GM18907 (cell line): ENCODE measurements around the gene SCUBE1.

Experiments
- ATAC-seq: cut with Tn5 transposase; IDR thresholded peaks from one replicate; pipeline ENCODE4 v1.9.1; 2021; ENCODE audit warnings: mild to moderate bottlenecking, moderate library complexity; ENCODE audit not compliant: unreplicated experiment

SCUBE1 gene

DNA sequence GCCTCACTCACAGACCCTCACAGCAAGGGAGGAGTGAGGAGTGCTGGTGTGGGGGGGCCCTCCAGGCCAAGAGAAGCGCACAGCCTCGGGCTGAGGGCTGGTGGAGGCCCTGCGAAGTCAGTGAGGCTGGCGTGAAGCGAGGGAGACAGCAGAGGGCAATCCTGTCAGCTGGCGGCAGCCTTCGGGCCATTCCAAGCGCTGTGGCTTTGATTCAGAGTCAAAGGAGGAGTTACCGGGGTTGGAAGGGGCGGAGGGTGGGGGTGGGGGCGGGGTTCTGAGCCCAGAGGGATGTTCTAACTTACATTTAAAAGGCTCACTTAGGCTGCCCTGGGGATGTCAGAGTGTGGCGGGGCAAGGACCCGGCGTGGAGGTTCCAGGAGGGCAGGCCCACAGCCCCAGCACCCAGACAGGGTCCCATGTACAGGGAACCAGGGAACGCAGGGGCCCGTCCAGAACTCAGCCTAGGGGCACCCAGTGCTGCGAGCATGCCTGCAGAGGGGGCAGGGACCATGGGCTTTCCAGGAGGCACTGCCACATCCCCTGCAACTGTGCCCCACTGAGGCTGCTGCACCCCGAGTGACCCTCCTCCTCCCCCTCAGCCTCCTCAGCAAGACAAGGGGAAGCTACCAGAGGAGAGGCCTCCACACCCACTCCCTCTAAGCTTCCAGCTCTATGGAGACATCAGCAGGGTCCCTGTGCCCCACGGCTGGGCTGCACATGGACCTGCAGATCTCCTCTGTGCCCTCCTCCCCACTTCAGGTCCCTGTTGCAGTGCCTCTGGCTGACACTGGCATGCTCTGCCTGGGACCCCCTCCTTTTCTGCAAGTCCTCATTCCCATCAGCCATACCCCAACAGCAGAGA is 116.6 kb downstream of the SCUBE1 start:
- no peak for ATAC-seq

DNA sequence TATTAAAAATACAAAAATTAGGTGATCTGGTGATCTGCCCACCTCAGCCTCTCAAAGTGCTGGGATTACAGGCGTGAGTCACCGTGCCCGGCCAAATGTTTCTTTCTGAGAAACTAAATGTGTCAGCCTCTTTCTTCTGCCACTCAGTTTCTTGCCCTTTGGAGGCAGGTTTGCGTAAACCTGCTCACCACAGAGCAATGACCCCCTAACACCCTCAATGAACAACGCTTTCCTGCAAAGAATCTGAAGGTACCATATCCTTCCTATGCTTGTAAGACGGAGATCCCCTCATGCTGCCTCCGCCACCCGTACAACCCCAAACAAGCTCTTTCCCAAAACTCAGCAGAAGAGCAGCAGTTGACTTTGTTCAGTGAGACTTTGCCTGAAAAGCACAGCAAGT is 117.6 kb downstream of the SCUBE1 start:
- ATAC-seq = no peak

DNA sequence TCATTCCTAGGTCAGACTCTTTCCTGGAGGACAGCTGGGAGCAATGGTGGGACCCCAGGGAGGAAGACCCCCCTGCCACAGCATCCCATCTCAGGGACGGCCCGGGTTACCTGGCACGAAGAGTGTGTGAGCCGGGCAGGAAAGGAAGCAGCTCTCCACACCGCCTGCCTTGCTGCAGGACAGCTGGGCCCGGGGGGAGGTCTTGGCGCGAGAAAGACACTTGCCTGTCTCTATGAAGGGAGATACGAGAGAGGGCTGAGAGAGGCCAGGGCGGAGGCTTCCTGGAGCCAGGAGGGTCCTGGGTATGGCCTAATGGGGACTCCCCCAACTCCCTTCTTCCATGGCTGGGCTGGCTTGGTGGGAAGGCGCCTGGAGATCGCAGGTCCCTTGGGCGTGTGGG is 120.2 kb downstream of the SCUBE1 start:
- no peak for ATAC-seq

DNA sequence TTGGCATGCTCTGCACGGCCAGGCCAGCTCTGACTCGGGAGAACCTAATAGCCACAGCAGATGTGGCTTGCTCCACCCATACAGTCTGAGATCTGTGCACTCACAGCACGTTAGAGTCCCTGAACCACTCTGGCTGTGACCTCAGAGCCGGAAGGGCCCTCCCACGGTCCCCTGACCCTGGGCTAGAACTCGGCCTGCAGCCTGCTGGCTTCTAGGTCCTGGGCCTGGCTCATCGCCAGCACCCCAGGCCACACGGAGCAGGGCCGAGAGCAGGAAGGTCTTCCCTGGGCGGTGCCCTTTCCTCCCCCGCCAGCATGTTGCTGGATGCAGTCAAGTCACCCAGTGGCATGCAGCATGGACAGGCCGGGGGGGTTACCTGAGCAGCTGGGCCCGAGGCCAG is 120.9 kb downstream of the SCUBE1 start:
- ATAC-seq = no peak

DNA sequence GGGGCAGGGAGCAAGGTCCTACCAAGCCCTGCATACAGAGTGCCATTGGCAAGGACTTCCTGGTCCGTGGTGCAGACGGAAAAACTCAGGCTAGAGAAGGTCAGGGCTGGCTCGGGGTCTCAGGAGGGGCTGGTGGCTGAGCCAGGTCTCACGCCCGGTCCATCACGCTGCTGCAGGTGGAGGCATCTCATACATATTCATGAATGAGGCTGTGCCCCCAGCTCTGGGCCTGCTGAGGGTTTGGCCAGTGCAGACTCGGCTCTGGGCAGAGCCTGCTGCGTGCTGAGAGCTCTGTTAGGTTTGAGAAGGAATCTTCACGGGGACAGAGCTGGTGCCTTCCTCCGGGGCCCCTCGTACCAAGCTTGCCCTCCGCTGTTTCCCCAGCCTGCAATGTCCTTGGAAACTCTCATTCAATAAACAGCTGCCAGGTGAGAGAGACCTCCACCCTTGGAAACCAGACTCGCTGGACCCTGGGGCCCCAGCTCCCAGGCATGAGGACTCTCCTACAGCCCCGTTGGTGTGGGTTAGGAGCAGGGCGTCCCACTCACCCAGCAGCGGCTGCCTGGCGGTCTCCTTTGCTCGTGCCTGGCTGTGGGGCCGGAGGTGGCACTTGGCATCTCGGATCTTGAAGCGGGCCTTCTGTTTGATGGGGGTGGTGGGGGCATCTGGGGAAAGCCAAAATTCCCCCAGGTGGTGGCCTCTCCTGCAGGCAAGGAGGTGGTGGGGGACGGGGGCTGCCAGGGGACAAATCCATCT is 122.4 kb downstream of the SCUBE1 start:
- ATAC-seq = no peak

DNA sequence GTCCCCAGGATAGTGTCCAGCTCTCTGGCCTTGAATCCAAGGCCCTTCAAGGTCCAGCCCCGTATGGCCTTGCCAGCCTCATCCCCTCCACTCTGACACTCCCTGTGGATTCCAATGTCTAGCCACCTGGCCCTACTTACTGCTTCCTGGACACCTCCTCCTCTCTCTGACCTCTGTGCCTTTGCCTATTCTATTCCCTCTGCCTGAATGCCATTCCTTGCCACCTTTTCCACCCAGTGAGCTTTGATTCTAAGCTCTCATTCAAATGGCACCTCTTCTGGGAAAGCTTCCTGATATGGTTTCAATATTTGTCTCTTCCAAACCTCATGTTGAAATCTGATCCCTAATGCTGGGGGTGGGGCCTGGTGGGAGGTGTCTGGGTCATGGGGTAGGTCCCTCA is 124.4 kb downstream of the SCUBE1 start:
- no peak for ATAC-seq

DNA sequence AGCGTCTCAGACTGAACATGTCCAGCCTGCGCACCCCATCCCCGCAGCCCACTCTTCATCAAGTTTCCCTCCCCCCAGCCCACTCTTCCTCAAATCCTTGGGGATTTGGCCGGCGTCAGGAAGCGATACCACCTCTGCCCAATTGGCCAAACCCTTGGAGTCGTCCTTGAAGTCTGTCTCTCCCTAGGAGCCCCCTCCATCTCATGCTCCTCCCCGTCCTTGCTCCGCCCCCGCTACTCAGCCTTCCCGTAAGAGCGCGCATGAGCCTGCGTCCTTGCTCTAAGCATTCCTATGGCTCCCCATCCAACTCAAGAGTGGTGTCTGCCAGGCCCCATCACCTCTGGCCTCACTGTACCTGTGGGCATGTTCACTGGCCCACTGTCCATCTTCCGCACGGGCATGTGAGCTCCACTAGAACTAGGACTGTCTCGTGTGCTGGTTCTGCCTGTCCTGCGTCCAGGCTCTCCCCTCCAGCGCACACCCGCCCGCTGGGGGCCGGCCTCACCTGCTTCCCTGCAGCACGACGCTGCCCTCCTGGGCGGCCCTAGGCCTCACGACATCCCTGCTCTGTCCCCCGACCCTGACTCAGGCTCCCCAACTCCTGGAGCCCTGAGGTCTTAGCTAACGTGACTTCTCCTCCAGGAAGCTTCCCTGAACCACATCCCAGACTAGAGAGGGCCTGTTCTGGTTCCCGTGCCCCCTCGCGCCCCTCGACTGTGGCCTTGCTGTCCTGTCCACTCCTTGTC is 125.7 kb downstream of the SCUBE1 start:
- ATAC-seq = no peak

DNA sequence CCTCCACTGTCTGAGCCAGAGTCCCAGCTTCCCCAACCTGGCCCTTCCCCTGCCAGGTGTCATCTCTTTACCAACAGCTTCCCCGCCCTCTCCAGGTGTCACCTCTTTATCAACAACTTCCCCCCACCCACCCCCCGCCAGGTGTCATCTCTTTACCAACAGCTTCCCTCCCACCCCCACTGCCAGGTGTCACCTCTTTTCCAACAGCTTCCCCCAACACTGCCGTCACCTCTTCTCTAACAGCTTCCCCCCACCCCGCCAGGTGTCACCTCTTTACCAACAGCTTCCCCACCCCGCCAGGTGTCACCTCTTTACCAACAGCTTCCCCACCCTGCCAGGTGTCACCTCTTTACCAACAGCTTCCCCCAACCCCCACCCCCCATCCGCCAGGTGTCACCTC is 126.4 kb downstream of the SCUBE1 start:
- no peak for ATAC-seq

DNA sequence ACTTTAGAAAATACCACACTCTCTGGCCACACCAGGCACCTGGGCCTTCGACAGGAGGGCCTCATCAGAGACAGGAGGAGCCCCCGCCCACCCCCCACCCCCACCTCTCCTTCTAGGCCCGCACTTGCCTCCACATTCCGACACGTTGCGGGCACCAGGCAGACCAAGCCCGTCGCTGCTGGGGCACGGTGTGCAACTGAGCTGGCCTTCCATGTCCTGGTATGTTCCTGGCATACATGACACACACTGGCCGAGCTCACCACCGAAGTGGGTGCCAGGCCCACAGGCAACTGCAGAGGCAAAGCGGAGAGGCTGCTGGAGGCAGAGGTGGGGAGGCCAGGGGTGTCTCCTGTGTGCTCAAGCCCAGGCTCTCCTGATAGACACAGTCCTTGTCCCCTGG is 129.2 kb downstream of the SCUBE1 start:
- no peak for ATAC-seq

DNA sequence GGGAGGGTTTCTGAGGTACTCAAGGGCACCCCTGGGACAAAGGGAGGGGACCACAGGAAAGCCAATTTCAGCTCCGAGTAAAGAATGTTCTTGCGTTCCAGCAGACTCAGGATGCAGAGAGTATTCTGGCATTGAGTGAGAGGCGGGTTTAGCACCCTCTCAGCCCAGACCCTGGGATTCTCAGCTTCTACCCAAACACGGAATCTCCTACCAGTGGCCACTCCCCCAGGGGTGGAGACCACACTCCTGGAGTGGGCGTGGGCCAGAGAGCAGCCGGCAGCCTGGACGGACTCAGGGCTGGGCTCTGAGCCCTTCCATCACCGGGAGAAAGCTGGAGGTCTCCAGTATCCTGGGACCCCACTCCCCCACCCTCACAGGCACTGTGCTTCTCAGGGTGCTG is 130.1 kb downstream of the SCUBE1 start:
- ATAC-seq = no peak

DNA sequence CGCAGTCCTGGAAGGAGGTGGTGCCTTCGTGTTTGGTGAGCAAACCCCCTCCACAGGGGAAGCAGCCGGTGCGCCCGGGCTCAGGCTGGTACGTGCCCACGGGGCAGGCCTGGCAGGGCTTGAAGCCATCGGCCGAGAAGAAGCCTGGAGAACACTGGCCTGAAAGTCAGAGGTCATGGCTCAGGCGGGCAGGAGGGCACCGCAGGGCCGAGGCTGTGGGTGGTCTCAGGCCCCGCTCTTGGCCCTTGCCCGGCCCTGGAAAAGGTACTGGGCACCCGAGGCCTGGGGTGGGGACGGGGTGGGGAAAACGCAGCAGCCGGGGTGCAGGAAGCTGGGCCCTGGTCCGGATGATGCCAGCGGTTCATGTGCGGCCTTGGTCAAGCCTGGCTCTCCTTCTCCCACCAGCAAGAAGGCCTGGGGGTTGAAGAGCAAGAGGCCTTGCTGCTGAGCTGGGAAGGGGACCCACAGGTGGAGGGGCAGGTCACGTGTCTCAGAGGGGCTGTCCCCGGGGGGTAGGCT is 130.7 kb downstream of the SCUBE1 start:
- no peak for ATAC-seq

DNA sequence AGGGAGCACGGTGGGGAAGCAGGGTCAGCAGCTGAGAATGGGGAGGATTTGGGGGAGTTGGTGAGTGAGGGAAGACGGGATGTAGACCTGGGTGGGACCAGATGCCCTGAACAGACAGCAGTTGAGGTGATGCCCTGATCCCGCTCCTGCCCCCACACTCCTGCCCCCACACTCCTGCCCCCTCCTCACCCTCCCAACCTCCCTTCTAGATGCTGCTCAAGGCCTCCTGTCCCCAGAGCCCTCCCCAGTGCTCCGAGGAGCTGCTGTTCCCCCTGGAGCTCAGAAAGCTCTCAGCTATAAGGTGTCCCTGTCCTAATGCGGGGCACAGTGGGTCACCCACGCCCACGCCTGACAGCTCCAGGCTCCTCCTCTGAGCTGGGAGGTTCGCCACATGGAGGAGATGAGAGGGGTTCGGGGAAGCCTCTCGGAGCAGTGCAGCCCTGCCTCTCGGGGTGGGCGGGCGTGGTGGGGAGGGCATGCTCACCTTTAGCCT is 131.2 kb downstream of the SCUBE1 start:
- no peak for ATAC-seq

DNA sequence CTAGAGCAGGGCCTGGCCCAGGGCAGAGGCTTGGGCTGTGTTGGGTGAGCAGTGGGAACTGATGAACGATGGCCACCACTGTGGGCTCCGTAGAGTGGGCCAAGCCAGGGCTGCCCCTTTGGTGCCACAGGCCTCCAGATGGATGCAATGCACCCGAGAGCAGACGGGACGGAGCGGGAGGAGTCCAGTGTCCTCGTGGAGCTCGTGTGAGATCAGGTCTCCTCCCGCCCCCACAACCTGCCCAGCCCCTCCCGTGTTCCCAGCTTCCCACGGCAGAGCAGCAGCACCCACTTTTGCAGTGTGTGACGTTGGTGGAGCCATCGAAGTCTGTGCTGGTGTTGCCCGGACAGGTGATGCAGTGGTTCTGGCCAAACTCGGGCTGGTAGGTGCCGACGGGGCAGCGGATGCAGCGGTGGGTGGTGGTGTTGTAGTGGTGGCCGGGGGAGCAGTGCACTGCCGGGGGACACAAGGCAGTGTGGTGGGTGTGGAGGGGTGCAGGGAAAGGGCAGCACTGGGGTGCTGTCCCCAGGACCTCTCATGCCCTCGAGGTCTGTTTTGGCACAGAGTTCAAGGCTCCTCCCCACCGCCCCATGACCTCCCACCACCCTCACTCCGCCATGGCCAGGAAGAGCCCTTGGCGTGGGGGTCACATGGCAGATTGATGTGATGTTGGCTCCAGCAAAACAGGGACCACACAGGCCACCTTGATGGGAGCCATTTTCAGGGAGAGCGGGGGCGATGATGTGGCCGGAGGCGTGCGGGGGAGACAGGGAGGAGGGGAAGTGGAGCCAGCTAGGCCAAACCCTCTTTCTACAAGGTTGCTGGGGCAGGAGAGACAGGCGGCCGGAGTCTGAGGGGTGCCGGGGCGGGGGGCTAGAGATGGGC is 132.3 kb downstream of the SCUBE1 start:
- ATAC-seq = no peak

DNA sequence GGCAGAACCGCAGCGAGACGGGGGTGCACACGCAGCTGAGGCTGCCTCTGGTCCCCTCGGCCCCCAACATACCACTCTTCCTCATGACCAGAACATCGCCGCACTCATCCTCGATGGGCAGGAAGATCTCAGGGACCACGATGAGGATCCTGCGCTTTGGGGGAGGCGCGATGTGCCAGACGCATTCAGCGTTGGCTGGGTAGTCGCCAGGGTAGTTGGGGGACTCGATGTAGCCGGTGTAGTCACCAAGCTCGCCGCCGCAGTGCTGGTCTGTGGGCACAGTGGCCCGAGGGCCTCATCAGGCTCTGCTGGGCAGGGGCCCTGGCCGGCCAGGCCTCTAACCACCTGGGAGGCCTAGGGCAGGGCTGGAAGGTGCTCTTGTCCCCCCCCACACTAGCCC is 133.2 kb downstream of the SCUBE1 start:
- no peak for ATAC-seq

DNA sequence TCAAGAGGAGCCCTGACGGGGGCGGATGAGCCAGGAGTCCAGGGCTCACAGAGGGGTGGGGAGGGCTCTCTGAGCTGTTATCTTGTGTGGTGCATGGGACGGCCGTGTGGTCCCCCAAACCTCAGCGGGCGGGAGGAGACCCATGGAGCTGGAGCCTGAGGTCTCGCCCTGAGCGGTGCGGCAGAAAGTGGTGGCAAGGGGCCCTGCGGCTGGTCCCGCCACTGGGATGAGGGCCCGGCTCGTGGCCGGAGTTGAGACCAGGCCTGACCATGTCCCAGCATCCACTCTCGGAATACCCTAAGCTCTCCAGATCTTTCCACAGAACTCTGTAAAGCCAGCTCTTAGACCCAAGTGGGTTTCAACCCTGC is 133.7 kb downstream of the SCUBE1 start:
- ATAC-seq = no peak

DNA sequence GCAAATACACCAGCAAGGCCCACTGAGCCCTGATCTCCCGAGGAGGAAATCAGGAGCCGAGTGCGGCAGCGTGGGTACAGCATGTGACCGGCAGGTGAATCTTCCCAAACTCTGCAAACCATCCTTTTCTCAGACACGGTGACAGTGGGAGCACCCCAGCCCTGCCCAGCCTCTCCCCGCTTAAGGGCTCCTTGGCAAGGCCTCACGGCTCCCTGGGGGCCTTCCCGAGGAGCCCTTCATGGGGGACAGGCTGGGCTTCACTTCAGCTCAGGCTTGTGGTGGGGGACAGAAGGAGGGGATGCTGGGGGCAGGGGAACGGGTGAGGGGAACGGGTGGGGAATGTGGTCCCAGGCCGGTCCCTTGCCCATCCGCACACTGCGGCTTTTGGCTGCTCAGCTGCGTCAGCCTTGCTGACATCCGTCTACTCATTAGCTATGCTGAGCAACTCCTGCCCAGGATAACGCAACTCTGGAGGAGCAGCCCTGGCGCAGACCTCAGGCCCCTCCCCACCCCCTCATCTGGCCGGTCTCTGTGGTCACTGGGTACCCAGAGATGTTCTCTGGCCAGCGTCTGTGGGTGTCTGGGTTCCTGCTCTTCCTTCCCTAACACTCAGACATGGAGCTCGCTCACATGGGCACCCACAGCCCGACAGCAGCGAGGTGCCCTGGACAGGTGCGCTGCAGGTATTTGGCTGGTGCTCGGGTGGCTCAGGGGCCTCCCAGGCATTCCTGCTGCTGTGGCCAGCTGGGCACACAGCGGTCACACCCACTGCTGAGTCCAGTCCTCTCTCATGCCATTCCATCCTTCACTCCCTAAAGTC is 134.3 kb downstream of the SCUBE1 start:
- no peak for ATAC-seq

DNA sequence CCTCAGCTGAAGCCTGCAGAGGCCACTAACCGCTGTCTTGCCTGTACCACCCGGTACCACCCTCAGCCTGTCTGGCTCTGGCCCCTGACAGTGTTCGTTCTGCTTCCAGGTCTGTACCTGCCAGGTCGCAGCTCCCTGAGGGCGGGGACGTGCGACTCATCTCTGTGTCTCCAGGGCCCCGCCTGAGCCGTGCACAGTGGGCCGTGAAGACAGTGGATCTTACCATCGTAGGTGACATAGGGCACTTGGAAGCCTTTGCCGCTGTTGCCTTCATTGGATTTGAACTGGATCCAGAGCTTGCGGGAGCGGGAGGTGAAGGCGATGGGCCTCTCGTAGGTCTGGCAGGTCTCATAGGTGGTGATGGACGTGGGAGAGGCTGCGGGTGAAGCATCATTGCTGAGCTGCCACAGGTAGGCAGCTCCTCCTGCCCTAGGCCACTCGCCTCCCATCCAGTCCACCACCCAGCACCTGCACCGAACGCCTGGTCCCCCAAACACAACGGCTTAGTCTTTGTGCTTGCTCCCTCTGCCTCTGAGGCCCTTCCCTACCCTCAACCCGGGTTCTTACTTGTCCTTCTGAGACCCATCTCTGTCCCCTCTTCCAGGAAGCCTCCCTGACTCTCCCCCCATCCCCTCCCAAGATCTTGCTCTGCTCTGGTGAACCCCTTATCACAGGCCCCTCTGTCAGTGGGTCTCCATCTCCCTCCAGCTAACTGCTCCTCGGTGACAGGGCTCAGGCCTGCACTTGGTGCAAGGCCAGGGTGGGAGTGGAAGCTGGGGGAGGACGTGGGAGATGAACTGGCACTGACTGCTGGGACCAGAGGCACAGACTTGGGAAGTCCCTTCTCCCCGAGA is 135.1 kb downstream of the SCUBE1 start:
- ATAC-seq = no peak

DNA sequence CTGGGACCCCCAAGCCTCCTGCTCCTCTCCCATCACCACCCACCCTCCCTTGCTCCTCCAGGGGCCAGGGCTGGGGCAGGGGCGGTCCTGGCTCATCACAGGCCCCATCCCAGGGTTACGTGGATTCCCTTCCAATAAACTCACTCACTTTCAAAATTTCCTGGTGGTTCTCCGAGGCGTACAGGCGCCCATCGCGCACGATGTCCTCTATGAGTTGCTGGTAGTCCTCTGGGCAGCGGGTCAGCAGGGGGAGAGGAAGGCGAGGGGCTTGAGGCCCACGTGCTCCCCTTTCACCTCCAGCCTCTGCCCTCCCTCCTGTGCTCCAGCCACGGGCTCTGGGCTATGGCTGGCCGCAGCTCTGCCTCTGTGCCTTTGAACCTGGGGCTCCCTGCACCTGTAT is 135.8 kb downstream of the SCUBE1 start:
- ATAC-seq = no peak
